WI38 (cell line): ENCODE data around the gene MAP2.

Source experiments
- H3K4me3 ChIP-seq: 2 replicates; pipeline ENCODE4 v1.5.1; 2011; ENCODE audit warnings: low read depth, mild to moderate bottlenecking, control low read depth, low read length
- CTCF ChIP-seq: IDR thresholded peaks from 2 replicates; pipeline ENCODE4 v1.5.1; 2012; ENCODE audit warnings: low read depth, mild to moderate bottlenecking, control low read depth, low read length

MAP2 gene

GRCh38 chr2:209702775-209703174 is 278.9 kb downstream of the MAP2 start:
- TF ChIP-seq CTCF = no peak
- no peak overlapping the region for H3K4me3 ChIP-seq

- TF ChIP-seq CTCF = no peak
- H3K4me3 ChIP-seq = no peak overlapping the region
These were observed 289.4 kb downstream of the MAP2 start for GRCh38 chr2:209713219-209713618.

GRCh38 chr2:209719034-209719433 is 295.2 kb downstream of the MAP2 start:
- no peak for TF ChIP-seq CTCF
- no peak overlapping the region for H3K4me3 ChIP-seq

- H3K4me3 ChIP-seq = no peak overlapping the region
- no peak for TF ChIP-seq CTCF
These were observed 297.6 kb downstream of the MAP2 start for GRCh38 chr2:209721497-209721896.

- H3K4me3 ChIP-seq = no peak overlapping the region
- TF ChIP-seq CTCF = no peak
These were observed 302.5 kb downstream of the MAP2 start for GRCh38 chr2:209726311-209726710.

GRCh38 chr2:209727077-209727476 is 303.2 kb downstream of the MAP2 start:
- no peak for TF ChIP-seq CTCF
- H3K4me3 ChIP-seq = no peak overlapping the region

- no peak overlapping the region for H3K4me3 ChIP-seq
- TF ChIP-seq CTCF = no peak
These were observed 311.0 kb downstream of the MAP2 start for GRCh38 chr2:209734805-209735204.
